ENCODE data around the gene STIP1. TPM values are rescaled to one million over a fixed set of nuclear protein-coding genes. Genes with fewer than 3 reads are reported as not detected.

The STIP1 gene
- polyA plus RNA-seq, 1 donor = 215 TPM

DNA sequence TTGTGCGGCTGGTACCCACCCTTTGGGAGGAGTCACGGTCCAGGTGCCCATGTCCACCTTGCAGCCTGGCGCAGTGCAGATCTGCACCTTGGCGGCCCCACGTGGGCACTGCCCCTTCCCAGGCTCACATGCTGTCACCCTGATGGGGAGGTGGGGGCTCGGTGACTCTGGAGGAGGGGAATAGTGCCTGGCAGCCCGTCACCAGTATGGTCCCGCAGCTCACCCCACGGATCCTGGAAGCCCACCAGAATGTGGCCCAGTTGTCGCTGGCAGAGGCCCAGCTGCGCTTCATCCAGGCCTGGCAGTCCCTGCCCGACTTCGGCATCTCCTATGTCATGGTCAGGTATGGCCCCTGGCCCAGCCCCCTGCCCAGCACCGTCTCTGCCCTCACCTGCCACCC is 34.8 kb downstream of the STIP1 start:
- DNase-seq = no peak

DNA sequence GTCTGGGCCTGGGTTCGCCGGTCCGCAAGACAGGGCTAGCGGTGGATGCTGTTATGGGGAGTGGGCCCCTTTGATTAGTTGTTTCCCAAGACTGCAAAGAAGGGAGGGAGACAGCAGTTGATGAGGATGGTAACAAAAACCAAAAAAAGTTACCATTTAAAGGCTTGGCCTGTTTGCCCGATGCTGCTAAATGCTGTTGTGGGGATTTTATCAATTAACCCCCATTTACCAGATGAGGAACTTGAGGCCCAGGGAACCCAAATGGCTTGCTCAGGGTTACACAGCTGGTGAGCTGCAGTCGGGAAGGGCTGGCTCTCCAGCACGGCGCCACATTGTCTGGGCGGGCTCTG is 36.7 kb downstream of the STIP1 start:
- no peak for DNase-seq

DNA sequence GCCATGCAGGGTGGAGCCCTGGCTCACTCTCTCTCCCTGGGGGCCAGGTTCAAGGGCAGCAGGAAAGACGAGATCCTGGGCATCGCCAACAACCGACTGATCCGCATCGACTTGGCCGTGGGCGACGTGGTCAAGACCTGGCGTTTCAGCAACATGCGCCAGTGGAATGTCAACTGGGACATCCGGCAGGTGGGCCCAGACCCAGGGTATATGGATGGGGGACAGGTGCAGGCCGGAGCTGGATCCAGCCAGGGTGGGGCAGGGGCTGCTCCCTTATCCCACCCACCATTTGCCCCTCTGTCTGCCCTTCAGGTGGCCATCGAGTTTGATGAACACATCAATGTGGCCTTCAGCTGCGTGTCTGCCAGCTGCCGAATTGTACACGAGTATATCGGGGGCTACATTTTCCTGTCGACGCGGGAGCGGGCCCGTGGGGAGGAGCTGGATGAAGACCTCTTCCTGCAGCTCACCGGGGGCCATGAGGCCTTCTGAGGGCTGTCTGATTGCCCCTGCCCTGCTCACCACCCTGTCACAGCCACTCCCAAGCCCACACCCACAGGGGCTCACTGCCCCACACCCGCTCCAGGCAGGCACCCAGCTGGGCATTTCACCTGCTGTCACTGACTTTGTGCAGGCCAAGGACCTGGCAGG is 37.2 kb downstream of the STIP1 start:
- no peak for DNase-seq

DNA sequence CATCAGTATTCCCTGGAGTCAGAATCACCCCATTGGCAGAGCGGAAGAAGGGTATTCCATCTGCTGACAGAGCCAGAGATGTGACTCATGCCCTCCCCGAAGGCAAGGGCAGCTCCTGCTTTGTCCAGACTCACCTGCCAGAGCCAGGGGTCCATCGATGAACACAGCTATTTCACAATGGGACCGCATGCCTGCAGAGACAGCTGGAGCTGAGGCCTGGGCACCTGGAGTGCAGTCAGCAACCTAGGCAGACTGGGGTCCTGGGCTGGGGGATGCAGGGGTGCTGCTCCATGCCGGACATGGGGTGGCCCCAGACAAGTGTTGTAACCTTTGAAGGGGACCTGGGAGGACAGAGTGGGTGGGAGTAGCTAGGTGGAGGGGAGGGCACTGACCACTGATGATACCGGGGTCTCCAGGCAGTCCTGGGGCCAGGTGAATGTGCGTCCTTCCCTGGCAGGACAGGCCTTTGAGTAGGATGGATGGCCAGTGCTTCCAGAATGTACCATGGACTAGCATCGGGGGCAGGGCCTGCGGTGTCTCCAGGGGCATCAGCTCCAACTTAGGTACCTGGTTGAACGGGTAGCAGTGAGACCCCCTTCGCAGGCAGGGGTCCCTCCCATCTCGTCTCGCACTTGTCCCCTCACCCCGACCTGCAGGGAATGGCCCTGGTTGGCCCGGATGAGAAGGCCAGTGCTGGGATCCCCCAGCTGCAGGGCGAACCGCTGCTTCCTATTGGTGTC is 38.4 kb downstream of the STIP1 start:
- DNase-seq = no peak

DNA sequence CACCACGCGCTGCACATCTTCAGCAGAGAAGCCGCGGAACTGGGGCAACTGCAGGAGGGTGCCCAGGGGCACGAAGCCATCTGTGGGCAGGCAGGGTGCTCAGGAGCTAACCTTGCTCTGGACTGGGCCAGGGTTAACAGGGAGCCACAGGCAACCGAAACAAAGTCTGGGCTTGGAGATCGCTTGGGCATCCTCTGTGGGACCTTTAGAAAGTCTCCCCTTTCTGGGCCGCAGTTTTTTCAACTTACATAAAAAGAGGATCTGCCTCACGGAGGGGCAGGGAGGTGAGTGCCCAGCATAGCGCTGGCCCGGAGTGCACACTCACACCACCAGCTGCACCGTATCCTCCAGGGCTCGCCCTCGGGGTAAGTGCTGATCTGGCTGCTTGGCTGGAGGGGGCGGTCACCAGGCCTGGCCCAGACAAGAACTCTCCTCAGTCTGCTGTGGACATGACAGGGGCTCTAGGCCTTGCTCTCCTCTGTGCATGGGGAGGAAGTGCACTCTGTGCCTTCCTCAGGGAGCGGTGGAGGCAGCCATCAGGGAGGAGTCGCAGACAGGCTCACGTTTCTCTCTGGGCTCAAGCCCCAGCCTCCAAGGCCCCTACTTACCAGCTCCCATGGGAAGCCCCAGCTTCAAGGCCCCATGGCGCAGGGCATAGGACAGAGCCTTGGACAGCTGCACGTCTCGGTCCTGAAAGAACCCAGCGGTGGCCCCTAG is 39.1 kb downstream of the STIP1 start:
- no peak for DNase-seq

DNA sequence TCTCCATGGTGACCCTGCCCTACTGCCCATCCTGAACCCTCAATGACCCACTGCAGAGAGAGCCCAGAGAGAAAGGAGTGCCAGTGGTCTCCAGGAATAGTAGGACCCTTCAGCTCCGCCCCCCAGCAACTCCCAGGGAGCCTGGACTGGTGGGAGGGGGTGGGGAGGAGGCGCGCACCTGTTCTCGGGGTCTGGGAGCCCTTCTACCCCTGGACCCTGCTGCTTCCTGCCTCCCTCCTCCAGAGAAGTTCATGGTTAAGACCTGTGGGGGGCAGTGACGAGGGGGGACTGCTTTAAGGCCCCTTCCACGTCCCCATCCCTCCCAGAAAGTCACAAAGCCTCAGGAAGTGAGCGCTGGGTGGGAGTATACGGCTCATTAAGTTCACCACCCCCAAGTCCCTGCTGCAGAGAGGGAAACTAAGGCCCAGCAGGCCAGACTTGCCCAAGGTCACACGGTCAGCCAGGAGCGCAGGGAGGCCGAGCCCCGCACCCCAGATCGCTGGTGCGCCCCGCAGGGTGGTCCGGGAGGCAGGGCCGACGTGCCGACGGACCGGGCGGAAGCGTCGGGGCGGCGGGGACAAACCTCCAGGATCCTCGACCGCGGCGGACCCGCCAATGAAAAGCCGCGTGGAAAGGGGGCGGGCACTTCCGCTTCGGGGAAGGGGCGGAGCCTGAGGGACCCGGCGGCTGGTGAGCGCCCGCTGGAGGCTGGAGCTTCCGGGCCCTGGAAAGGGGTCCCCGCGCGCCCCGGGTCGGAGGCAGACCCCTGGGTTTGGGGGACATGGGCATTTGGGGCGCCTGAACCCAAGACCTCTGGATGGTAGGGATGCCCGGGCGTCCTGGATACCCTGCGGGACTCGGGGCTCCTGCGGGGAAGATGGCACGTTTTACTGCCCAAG is 39.9 kb downstream of the STIP1 start, which contains the start of the genes NUDT22 and TRPT1:
Gene NUDT22 (plus strand): TSS at position 667 of the 899 bp plus-strand sequence. CDS start 379 bp downstream, outside the sequence.
Gene TRPT1 (minus strand): TSS at position 579 of the 899 bp plus-strand sequence. CDS start 326 bp downstream, at position 253.
- DNase-seq = peak; percentile 85

DNA sequence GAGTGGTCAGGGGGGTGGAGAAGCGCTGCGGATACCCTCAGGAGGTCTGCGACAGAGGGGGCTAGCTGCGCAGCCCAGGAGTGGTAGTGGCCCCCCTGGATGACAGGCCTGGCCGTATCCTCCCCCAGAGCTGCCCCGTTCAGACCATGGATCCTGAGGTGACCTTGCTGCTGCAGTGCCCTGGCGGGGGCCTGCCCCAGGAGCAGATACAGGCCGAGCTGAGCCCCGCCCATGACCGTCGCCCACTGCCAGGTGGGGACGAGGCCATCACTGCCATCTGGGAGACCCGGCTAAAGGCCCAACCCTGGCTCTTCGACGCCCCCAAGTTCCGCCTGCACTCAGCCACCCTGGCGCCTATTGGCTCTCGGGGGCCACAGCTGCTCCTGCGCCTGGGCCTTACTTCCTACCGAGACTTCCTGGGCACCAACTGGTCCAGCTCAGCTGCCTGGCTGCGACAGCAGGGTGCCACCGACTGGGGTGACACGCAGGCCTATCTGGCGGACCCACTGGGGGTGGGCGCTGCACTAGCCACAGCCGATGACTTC is 40.6 kb downstream of the STIP1 start:
- no peak for DNase-seq

DNA sequence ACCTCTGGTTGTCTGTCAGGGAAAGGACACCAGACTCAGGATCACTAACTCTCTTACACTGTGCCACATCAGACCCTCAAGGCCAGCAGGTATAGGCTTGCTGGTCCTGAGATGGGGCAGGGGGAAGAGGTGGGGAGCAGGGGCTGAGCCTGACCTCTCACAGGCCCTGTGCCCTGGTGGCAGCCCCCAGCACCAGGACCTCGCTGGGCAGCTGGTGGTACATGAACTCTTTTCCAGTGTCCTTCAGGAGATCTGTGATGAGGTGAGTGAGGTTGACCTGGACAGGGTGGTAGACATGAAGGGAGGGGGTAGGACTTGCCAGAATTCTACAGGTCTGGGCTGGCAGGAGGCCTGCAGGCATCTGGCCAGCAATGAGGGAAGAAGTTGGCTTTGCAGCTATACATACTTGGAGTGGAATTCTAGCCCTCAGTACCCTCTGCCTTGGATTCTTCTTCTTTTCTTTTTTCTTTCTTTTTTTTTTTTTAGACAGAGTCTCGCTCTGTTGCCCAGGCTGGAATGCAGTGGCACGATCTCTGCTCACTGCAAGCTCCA is 41.5 kb downstream of the STIP1 start:
- DNase-seq = no peak

DNA sequence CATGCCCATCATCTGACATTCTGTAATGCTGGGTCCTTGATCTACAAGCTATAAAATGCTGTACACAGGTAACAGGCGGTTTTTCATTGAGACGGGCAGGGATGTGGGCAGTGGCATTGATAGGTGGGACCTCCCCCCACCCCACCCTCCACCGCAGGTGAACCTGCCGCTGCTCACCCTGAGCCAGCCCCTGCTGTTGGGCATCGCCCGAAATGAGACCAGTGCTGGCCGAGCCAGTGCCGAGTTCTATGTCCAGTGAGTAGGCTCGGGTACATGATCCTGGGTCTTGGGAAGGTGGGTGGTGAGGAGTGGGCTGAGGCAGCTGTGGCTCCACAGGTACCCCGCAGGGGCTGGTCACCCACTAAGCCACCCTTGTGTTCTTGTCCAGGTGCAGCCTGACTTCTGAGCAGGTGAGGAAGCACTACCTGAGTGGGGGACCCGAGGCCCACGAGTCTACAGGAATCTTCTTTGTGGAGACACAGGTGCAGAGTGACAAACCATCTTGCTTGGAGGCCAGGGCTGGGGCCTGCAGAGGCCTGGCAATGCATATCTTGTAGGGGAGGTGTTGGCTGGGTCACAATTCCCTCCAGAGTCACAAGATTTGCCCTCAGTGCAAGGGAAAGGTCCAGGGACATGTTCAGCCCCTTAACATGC is 43.2 kb downstream of the STIP1 start:
- DNase-seq = no peak

DNA sequence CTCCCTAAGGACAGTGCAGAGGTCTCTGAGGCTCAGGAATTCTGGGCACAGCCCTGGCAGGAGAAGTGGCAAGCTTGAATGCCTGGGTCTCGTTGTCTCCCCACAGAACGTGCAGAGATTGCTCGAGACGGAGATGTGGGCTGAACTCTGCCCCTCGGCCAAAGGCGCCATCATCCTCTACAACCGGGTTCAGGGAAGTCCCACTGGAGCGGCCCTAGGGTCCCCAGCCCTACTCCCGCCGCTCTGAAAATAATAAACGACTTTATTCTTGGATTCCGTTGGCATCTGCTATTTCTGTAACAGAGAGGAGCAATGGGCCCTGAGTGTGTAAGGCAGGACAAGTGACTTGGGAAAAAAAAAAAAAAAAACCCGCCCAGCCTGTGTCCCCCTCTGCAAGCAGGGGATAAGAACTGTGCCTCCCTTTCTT is 43.8 kb downstream of the STIP1 start:
- no peak for DNase-seq

DNA sequence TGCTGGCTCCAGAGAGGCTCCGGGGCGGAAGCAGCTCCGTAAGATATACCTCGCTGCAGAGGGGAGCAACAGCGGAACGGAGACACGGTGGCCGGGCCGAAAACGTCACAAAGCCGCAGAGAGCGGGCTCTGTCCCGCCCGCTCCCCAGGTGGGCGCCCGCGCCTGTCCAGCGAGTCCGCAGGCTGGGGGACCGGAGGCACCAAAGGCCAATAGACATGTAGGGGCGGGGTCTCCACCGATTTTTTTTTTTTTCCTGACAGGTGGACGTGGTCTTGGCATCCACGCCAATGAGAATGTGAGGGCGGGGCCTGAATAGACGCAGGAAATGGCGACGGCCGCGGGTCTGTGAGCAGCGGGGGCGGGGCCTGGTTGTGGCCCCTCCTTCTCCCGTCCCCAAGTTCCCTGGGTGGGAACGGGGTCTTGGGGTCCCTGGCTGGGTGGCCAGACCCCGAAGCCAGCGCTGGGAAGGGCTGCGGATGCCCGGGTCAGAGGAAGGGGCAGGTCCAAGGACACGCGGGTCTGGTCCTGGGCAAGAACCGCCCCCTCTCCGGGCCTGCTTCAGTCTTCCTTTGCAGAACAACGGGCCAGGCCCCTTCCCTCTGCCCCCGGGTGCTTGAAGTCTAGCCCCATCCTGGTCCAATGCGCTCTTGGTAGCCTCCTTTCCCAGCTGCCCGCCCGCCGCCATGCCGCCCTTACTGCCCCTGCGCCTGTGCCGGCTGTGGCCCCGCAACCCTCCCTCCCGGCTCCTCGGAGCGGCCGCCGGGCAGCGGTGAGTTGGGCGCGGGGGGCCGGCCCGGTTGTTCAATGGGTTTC is 44.4 kb downstream of the STIP1 start, which contains the start of gene DNAJC4:
Gene DNAJC4 (plus strand): TSS at position 378 of the 814 bp plus-strand sequence. CDS start 307 bp downstream, at position 685.
- DNase-seq = peak; percentile 97

DNA sequence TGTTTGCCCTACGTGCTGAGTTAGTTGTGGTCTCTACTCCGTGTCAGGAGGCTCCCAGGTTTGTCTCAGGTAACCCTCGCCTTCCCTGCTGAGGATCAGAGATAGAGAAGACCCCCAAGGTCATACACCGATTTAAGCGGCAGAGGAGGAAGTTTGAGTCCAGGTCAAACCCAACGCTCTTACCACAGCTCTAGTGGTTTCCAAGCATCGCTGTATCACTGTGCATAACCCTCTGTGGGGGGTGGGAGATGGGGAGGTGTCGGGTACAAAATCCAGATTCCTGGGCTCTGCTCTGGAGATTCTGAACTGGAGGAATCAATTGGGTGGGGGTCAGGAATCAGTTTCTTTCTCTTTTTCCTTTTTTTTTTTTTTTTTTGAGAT is 45.0 kb downstream of the STIP1 start:
- DNase-seq = no peak

DNA sequence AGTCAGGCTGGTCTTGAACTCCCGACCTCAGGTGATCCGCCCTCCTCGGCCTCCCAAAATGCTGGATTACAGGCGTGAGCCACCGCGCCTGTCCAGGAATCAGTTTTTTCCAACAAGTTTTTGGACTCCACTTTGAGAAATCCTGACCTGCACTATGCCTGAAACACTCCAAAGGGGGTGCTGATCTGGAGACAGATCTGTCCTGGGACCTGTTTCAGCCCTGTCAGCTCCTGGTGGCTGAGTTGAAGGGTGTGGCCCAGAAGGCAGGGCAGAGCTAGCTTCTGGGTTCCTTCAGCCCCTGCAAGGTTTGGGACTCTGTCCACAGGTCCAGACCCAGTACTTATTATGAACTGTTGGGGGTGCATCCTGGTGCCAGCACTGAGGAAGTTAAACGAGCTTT is 45.6 kb downstream of the STIP1 start:
- DNase-seq = no peak

DNA sequence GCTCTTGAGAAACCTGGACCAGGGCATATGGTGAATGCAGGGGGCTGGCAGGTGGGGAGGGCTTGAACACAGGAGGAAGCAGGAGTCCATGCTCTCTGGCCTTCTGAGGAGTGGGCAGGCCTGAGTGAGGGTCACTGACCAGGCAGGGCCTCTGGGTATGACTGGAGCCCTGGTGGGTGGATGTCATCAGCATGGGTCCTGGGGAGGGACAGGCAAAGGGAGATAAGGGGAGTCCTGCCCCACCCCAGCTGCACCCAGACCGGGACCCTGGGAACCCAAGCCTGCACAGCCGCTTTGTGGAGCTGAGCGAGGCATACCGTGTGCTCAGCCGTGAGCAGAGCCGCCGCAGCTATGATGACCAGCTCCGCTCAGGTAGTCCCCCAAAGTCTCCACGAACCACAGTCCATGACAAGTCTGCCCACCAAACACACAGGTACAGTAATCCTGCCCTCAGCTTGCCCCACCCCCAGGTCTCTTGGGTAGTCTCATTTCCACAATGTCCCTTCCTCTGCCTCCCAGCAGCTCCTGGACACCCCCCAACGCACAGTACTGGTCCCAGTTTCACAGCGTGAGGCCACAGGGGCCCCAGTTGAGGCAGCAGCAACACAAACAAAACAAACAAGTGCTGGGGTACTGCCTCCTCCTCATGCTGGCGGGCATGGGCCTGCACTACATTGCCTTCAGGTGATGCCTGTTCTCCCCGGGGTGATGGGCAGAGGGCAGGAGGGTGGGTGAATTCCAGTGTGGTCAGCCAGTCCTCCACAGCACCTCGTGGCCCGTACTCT is 46.4 kb downstream of the STIP1 start:
- no peak for DNase-seq

DNA sequence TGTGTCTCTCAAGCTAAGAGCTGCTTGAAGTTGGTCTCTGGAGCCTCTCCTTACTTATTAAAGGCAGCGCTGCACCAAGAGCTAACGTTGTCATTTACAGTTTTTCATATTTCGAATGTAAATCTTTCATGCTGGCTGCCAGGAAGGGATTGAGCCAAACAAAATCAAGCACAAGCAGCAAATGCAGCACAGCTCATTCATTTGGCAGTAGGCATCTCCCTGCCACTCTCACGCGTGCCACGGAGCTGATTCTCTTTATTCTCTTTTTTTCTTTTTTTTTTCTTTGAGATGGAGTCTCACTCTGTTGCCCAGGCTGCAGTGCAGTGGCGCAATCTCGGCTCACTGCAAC is 47.0 kb downstream of the STIP1 start:
- DNase-seq = no peak

DNA sequence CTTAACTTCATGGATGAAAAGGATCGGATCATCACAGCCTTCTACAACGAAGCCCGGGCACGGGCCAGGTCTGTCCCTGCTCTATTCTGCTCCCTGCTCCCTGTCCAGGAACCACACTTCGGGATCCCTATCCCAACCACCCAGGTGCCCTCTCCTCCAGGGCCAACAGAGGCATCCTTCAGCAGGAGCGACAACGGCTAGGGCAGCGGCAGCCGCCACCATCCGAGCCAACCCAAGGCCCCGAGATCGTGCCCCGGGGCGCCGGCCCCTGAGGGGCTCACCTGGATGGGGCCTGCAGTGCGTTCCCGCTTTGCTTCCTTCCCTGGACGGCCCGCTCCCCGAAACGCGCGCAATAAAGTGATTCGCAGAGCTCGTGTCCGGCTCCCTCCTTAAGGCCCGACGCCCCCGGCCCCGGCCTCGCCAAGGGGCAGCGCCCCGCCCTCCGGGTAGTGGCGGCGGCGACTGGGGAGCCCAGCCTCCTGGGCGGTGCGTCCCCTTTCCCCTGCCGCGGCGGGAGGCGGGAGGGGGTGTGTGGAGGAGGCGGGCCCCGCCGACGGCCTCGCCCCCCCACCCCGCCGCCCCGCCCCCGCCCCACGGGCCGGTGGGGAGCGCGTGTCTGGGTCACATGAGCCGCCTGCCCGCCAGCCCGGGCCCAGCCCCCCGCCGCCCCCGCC is 48.1 kb downstream of the STIP1 start, which contains the start of gene VEGFB:
Gene VEGFB (plus strand): TSS at position 672 of the 674 bp plus-strand sequence. CDS start 250 bp downstream, outside the sequence.
- DNase-seq = no peak

DNA sequence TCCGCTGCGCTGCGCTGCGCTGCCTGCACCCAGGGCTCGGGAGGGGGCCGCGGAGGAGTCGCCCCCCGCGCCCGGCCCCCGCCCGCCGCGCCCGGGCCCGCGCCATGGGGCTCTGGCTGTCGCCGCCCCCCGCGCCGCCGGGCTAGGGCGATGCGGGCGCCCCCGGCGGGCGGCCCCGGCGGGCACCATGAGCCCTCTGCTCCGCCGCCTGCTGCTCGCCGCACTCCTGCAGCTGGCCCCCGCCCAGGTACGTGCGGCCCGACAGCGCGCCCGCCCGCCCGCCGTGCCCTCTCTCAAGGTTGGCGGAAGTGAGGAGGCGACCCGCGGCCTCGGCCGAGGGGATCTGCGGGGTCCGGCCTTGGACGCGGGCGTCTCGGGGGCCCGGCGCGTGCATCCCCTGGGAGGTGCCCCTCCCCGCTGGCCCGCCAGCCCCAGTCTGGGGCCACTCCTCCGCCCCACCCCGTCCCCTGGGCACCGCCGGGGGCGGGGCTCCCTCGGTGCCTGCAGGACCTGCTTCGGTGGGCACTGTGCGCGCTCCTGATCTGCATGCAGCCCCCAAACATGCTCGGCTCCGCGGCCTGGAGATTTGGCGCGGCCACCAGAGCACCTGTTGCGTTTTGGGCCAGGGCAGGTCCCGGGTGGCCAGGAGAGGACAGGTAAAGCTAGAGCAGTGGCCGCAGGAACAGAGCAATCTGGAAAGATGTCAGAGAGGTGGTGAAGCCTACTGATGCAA is 48.8 kb downstream of the STIP1 start:
- DNase-seq = no peak
